HG02623 (cell line): Measurements from ENCODE around the gene CABP4.
A peak's percentile ranks its signal among the peaks of the same experiment; 100 is the strongest.

Experiments
- ATAC-seq: cut with Tn5 transposase; IDR thresholded peaks from one replicate; pipeline ENCODE4 v1.9.1; 2021; ENCODE audit warnings: moderate library complexity; ENCODE audit not compliant: unreplicated experiment

The CABP4 gene

GRCh38 chr11:67507242-67507863, 52.2 kb downstream of the CABP4 start:
- no peak for ATAC-seq

GRCh38 chr11:67507864-67508485, 52.8 kb downstream of the CABP4 start, which contains the start of gene CDK2AP2:
CDK2AP2 (minus strand) TSS chr11:67508162; CDS start chr11:67508082, 80 bp downstream.
- ATAC-seq, result peak; percentile 63

GRCh38 chr11:67508486-67509121, 53.5 kb downstream of the CABP4 start:
- peak; percentile 35 for ATAC-seq

GRCh38 chr11:67510023-67510345, 54.8 kb downstream of the CABP4 start:
- no peak for ATAC-seq
